HG02870 (cell line): Measurements from ENCODE around the gene PFKFB4.
"Not testable (repeated sequence)": the region's sequence is repeated elsewhere in the genome, so short reads cannot be mapped to it uniquely, and the experiment has no call there.

Experiments used
- ATAC-seq: cut with Tn5 transposase; IDR thresholded peaks from one replicate; pipeline ENCODE4 v1.9.1; 2021; ENCODE audit warnings: mild to moderate bottlenecking, moderate library complexity; ENCODE audit not compliant: unreplicated experiment

PFKFB4 gene

DNA sequence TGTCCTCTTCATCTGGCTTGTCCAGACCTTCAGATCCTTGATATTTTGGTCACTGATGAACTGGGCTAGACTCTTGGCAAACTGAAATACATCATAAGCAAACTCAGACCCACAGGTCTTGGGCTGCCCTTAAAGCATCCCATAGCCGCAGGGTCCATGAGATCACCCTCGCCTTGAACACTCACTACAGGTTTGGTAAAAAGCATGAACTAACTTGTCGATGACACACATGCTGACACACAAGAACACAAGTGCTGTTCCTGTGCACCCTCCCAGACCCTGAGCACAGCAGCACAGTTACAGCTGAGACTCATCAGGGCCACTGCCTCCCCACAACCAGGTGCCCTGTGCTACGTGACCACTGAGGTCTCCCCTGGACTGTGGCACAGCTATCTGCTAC, 21.0 kb downstream of the PFKFB4 start:
- ATAC-seq, result no peak

DNA sequence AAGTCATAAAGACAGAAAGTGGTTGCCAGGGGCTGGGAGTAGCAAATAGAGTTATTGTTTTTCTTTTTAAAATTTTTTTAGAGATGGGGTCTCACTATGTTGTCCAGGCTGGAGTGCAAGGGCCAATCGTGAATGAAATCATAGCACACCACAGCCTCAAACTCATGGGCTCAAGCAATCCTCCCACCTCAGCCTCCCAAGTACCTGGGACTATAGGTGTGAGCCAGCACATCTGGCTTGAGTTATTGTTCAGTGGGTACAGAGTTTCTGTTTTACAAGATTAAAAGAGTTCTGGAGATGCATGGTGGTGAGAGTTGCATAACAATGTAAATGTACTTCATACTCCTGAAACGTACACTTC, 23.6 kb downstream of the PFKFB4 start:
- no peak for ATAC-seq

GRCh38 chr3:48532271-48532976, 24.2 kb downstream of the PFKFB4 start:
- ATAC-seq, result no peak

DNA sequence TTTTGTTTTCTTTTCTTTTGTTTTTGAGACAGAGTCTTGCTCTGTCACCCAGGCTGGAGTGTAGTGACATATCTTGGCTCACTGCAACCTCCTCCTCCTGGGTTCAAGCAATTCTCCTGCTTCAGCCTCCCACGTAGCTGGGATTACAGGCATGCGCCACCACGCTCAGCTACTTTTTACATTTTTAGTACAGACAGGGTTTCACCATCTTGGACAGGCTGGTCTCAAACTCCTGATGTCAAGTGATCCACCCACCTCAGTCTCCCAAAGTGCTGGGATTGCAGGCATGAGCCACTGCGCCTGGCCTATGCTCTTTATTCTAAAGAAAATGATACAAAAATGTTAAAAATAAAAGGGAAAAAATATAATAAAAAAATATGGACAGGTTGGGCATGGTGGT, 25.9 kb downstream of the PFKFB4 start:
- ATAC-seq, result not testable (repeated sequence)

- no peak for ATAC-seq
Observed at GRCh38 chr3:48528754-48529153, 27.8 kb downstream of the PFKFB4 start.

DNA sequence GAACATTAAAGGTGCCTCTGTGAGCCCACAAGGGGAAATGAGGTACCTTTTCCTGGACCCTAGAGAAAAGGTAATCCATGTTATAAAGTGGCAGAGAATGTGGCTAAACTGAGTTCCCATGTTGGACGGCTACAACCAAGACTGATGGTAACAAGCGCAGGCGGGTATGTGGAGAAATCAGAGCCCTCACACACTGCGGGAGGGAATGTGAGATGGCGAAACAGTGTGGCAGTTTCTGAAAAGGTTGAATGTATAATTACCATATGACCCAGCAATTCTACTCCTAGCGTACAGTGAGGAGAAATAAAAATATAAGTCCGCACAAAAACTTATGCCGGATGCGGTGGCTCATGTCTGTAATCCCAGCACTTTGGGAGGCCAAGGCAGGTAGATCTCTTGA, 28.6 kb downstream of the PFKFB4 start:
- no peak for ATAC-seq

DNA sequence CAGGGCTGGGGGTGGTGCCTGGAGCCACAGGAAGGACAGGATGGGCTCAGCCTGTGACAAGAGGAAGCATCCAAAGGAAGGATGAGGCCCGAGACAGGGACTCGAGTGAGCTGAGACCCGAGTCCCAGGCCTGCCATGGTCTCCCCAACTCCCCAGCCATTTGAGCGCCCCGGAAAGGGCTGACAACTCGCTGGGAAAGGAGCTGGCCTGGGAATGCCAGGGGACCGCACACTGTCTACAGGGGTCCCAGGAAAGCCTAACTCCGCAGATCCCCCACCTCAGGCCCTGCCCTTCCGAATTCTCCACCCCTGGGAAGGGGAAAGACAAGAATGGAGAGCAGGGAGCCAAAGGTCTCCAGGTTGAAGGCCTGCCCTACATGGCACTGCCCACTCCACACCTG, 31.6 kb downstream of the PFKFB4 start:
- no peak for ATAC-seq

GRCh38 chr3:48521635-48522034, 35.0 kb downstream of the PFKFB4 start:
- no peak for ATAC-seq

DNA sequence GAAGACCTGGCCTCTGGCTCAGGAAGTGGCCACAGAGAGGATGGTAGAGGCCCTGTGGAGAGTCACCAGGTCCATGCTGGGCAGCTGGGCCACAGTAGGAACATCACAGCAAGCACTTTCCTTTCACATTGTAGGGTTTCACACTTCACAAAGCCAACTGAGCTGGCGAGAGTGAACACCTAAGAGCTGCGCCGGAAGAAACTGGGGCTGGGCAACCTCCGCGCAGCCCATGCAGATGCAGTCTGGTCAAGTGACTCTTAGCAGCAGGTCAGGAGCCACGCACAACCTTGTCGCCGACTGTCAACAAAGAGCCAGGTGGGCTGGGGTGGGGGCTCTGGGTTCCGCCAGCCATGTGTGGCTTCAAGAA, 37.3 kb downstream of the PFKFB4 start:
- no peak for ATAC-seq

- ATAC-seq, result no peak
Observed at GRCh38 chr3:48518638-48519276, 37.8 kb downstream of the PFKFB4 start.

DNA sequence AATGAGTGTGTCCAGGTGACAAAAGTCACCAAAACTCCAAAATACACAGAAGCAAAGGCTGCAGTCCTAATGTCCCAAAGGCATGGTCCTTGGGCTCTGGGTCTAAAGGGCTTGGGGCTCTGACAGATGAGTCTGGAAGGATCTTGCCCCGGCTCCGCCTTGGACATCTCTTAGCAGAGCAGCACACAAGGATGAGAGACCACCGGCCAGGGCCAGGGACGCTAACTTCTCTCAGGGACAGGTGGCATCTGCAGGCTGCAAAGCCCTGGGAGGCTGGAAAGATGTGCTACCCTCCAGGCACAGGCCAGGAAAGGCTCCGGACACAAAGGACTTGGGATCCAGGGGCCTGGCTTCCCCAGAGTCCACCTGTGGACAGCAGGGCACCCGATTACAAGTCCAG, 38.5 kb downstream of the PFKFB4 start:
- ATAC-seq, result no peak

- no peak for ATAC-seq
Observed at GRCh38 chr3:48516571-48516970, 40.0 kb downstream of the PFKFB4 start.

DNA sequence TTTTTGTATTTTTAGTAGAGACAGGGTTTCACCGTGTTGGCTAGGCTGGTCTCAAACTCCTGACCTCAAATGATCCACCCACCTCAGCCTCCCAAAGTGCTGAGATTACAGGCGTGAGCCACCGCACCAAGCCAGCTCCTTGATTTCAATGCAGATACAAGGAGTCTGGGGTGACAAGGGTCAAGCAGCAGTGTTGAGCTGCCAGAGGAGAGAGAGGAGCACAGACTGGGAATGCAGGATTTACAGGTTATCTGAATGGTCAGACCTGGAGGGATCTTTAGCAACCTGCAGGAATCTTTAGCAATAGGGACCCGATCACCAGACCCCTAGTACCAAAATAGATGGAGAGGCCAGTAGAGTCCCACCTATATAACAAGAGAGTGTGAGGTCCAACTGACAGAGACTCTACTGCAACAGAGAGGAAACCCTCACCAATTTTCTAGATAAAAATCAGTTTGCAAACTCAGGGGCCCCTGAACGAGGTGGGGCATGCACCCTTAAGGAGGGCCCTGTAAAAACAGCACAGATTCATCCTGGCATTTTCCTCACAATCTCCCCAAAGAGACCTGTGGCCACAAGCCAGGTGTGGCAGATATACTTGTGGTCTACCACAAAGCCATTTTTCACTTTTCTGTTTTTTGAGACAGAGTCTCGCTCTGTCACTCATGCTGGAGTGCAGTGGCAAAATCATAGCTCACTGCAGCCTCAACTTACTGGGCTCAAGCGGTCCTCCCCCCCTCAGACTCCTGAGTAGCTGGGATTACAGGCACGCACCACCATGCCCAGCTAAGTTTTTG, 42.0 kb downstream of the PFKFB4 start:
- no peak for ATAC-seq

- no peak for ATAC-seq
Observed at GRCh38 chr3:48511551-48511950, 45.1 kb downstream of the PFKFB4 start.

- no peak for ATAC-seq
Observed at GRCh38 chr3:48507256-48508061, 49.1 kb downstream of the PFKFB4 start.

GRCh38 chr3:48505968-48506504, 50.6 kb downstream of the PFKFB4 start:
- no peak for ATAC-seq

DNA sequence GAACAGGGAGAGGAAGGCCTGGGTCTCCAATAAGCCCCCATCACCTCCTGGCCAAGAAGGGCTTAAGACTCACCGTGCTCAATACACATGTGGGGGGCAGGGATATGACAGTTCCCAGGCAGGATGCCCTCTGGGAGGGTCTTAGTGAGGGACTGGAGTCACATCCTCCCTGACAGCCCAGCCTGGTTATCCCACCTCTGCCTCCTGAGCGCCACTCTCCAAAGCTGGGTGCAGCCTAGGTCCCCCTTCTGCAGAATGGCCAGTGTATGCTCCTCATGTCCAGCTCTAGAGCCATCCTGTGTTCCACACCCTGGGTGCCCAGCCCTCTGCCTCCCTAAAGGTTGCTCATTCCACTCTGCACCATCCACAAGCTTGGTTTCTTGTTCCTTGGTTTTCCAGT, 51.5 kb downstream of the PFKFB4 start:
- no peak for ATAC-seq

- ATAC-seq, result no peak
Observed at GRCh38 chr3:48504051-48504946, 52.3 kb downstream of the PFKFB4 start, which contains the start of gene SHISA5. Gene SHISA5, minus strand, starts transcription at chr3:48504174. Its CDS starts 80 bp downstream, at chr3:48504094.

- no peak for ATAC-seq
Observed at GRCh38 chr3:48503401-48504050, 53.1 kb downstream of the PFKFB4 start.
